Measurements from ENCODE around the gene LPAR3.

GRCh38 chr1:84872696-84873355, 20.2 kb downstream of the LPAR3 start:
- no peak for TF ChIP-seq CTCF (IDR thresholded peaks at IDR 0.05)
- no peak for TF ChIP-seq EZH2phosphoT487 (IDR thresholded peaks at IDR 0.05)
